ENCODE data around the gene TRA2A. TPM values are rescaled to one million over a fixed set of nuclear protein-coding genes. Genes with fewer than 3 reads are reported as not detected.

The TRA2A gene
- total and polyA plus RNA-seq, 10 of the 15 experiments (the other 5 are each of a cell fraction or from before 2014, with no cell fraction given) = 25.0 to 224 (median 91.3) TPM

DNA sequence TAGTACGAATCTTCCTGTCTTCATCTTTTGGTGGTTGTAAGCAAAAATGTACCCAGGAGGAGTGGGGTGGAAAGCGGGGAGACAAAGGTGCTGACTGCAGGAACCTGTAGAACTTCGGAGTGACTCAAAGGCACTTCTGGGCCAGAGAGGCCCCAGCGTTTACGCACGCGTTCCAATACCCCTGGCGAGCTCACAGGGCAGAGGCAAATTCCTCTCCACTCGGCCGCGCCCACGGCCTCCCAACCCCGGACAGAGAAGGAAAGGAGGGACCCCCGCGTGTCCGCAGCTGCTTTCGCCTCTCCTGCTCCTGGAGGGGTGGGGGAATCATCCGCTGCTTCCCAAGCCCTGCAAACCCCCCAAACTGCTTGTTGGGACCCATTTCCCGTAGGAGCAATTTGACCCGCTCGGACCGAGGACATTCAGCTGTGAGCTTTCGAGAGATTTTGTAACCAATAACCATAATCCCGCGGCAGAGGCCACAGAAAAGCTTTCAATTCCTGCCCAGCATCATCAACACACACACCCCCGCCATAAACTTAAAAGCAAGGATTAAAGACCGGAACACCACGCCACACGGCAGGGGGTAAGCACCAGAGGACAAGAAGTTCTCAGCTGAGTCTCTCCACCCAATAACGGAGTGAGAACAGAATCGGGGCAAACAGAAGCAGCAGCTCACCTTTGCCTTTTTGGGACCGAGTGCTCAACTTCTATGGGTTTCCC lies 63.8 kb downstream of the TRA2A start (continued):
- TF ChIP-seq ZZZ3 (IDR thresholded peaks at IDR 0.05; ENCODE audit: control insufficient read depth, insufficient read length, low read depth) (no peak), CHD2 (IDR thresholded peaks at IDR 0.05; ENCODE audit: borderline replicate concordance, low read depth, low read length) (no peak), NBN (IDR thresholded peaks at IDR 0.05) (peak; percentile 20; the same call in 1 of the 2 replicates), BCL11A (IDR thresholded peaks at IDR 0.05; ENCODE audit: low read depth, low read length) (no peak), POLR2AphosphoS5 (IDR thresholded peaks at IDR 0.05; ENCODE audit: low read length) (no peak; the same call in 1 of the 2 replicates), SMAD1 (IDR thresholded peaks at IDR 0.05; ENCODE audit: low read depth, partially characterized antibody) (no peak), SIX5 (IDR thresholded peaks at IDR 0.05; ENCODE audit: low read depth, low read length, severe bottlenecking) (no peak), ESRRA (IDR thresholded peaks at IDR 0.05; ENCODE audit: low read length) (no peak), NR2C2 (IDR thresholded peaks at IDR 0.05; ENCODE audit: borderline replicate concordance, control insufficient read depth, insufficient read length, low read depth) (no peak), CHD4 (IDR thresholded peaks at IDR 0.05) (no peak), MXI1 (IDR thresholded peaks at IDR 0.05; ENCODE audit: low read depth, low read length) (no peak), JUND (IDR thresholded peaks at IDR 0.05; ENCODE audit: low read depth, low read length) (no peak), RELA (IDR thresholded peaks at IDR 0.05; ENCODE audit: borderline replicate concordance, partially characterized antibody) (no peak), ZNF207 (IDR thresholded peaks at IDR 0.05; ENCODE audit: borderline replicate concordance) (no peak), SPI1 (IDR thresholded peaks at IDR 0.05; ENCODE audit: borderline replicate concordance, insufficient read depth, low read depth, low read length) (peak; percentile 38; the same call in 1 of the 2 replicates), ZSCAN29 (IDR thresholded peaks at IDR 0.05) (no peak), ZBED1 (IDR thresholded peaks at IDR 0.05; ENCODE audit: borderline replicate concordance) (peak; percentile 22; the same call in 1 of the 2 replicates), JUNB (IDR thresholded peaks at IDR 0.05) (no peak), ZNF217 (IDR thresholded peaks at IDR 0.05) (no peak)
- TF ChIP-seq, protein P1, sequence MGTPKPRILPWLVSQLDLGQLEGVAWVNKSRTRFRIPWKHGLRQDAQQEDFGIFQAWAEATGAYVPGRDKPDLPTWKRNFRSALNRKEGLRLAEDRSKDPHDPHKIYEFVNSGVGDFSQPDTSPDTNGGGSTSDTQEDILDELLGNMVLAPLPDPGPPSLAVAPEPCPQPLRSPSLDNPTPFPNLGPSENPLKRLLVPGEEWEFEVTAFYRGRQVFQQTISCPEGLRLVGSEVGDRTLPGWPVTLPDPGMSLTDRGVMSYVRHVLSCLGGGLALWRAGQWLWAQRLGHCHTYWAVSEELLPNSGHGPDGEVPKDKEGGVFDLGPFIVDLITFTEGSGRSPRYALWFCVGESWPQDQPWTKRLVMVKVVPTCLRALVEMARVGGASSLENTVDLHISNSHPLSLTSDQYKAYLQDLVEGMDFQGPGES (IDR thresholded peaks at IDR 0.05) = no peak
- TF ChIP-seq, protein P2, sequence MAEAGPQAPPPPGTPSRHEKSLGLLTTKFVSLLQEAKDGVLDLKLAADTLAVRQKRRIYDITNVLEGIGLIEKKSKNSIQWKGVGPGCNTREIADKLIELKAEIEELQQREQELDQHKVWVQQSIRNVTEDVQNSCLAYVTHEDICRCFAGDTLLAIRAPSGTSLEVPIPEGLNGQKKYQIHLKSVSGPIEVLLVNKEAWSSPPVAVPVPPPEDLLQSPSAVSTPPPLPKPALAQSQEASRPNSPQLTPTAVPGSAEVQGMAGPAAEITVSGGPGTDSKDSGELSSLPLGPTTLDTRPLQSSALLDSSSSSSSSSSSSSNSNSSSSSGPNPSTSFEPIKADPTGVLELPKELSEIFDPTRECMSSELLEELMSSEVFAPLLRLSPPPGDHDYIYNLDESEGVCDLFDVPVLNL (IDR thresholded peaks at IDR 0.05; ENCODE audit: low read depth, low read length) = no peak
- TF ChIP-seq, protein P3, sequence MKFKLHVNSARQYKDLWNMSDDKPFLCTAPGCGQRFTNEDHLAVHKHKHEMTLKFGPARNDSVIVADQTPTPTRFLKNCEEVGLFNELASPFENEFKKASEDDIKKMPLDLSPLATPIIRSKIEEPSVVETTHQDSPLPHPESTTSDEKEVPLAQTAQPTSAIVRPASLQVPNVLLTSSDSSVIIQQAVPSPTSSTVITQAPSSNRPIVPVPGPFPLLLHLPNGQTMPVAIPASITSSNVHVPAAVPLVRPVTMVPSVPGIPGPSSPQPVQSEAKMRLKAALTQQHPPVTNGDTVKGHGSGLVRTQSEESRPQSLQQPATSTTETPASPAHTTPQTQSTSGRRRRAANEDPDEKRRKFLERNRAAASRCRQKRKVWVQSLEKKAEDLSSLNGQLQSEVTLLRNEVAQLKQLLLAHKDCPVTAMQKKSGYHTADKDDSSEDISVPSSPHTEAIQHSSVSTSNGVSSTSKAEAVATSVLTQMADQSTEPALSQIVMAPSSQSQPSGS (IDR thresholded peaks at IDR 0.05; ENCODE audit: low read length) = no peak
- TF ChIP-seq, protein P4, sequence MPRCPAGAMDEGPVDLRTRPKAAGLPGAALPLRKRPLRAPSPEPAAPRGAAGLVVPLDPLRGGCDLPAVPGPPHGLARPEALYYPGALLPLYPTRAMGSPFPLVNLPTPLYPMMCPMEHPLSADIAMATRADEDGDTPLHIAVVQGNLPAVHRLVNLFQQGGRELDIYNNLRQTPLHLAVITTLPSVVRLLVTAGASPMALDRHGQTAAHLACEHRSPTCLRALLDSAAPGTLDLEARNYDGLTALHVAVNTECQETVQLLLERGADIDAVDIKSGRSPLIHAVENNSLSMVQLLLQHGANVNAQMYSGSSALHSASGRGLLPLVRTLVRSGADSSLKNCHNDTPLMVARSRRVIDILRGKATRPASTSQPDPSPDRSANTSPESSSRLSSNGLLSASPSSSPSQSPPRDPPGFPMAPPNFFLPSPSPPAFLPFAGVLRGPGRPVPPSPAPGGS (IDR thresholded peaks at IDR 0.05; ENCODE audit: borderline replicate concordance, insufficient read depth, low read depth, low read length, poor library complexity, severe bottlenecking) = no peak

All from GM12878 (cell line).